ENCODE results near the gene LRRC75B. TPM values are rescaled to one million over a fixed set of nuclear protein-coding genes. Genes with fewer than 3 reads are reported as not detected.

The LRRC75B gene
- total RNA-seq, 1 experiment from 2014 or later = 7.9 TPM

DNA sequence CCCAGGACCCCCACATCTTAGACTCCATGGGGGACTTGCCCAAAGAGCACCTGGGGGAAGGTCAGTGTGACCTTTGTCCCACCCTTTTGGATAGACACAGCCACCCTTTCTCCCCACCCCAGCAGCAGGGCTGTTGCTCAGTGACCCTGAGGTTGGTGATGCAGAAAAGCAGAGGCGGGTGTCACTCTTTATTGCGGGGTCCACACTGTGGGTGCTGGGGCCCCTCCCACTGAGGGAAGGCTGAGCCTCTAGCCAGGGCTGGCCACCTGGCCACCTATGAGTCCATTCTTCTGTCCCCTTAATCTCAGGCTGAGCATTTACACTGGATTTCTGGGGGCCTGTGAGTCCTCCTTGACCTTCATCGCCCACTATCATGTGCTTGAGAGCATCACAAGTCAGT, 7.4 kb downstream of the LRRC75B start:
- ChIA-PET CTCF (no interaction called here), POLR2A (no interaction called here)

More for the DNA sequence above, 7.4 kb downstream of the LRRC75B start:
- no peak overlapping the region for H3K9ac ChIP-seq (ENCODE audit: low read length)
- H3K36me3 ChIP-seq (ENCODE audit: control insufficient read depth in 1 of 2, insufficient read depth in 2 of 2, low read length in 2 of 2) = no peaks in the 10 kb centered on the region
- TF ChIP-seq SIN3A (IDR thresholded peaks at IDR 0.05; ENCODE audit: low read depth) (no peak), JUND (IDR thresholded peaks at IDR 0.05) (no peak), ZNF274 (IDR thresholded peaks at IDR 0.05; ENCODE audit: low read depth, low read length) (no peak), CEBPB (IDR thresholded peaks at IDR 0.05; ENCODE audit: low read depth) (no peak), SRF (IDR thresholded peaks at IDR 0.05; ENCODE audit: low read depth) (no peak), YY1 (IDR thresholded peaks at IDR 0.05; ENCODE audit: extremely low read depth, insufficient replicate concordance, low read depth, low read length) (no peak), POLR2AphosphoS5 (IDR thresholded peaks at IDR 0.05; ENCODE audit: low read depth, low read length) (no peak), POLR2A (IDR thresholded peaks at IDR 0.05; ENCODE audit: borderline replicate concordance, extremely low read depth, insufficient read depth, insufficient read length) (no peak), ZFX (IDR thresholded peaks at IDR 0.05) (no peak)
- TF ChIP-seq, protein P1, sequence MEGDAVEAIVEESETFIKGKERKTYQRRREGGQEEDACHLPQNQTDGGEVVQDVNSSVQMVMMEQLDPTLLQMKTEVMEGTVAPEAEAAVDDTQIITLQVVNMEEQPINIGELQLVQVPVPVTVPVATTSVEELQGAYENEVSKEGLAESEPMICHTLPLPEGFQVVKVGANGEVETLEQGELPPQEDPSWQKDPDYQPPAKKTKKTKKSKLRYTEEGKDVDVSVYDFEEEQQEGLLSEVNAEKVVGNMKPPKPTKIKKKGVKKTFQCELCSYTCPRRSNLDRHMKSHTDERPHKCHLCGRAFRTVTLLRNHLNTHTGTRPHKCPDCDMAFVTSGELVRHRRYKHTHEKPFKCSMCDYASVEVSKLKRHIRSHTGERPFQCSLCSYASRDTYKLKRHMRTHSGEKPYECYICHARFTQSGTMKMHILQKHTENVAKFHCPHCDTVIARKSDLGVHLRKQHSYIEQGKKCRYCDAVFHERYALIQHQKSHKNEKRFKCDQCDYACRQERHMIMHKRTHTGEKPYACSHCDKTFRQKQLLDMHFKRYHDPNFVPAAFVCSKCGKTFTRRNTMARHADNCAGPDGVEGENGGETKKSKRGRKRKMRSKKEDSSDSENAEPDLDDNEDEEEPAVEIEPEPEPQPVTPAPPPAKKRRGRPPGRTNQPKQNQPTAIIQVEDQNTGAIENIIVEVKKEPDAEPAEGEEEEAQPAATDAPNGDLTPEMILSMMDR (IDR thresholded peaks at IDR 0.05 in 2 of 3, conservative IDR thresholded peaks at IDR 0.05 in 1 of 3; ENCODE audit: borderline replicate concordance in 1 of 3, insufficient read depth in 1 of 3, low read depth in 2 of 3, low read length in 2 of 3) = no peak
- TF ChIP-seq, protein P2, sequence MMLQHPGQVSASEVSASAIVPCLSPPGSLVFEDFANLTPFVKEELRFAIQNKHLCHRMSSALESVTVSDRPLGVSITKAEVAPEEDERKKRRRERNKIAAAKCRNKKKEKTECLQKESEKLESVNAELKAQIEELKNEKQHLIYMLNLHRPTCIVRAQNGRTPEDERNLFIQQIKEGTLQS (IDR thresholded peaks at IDR 0.05) = no peak
- TF ChIP-seq, protein P3, sequence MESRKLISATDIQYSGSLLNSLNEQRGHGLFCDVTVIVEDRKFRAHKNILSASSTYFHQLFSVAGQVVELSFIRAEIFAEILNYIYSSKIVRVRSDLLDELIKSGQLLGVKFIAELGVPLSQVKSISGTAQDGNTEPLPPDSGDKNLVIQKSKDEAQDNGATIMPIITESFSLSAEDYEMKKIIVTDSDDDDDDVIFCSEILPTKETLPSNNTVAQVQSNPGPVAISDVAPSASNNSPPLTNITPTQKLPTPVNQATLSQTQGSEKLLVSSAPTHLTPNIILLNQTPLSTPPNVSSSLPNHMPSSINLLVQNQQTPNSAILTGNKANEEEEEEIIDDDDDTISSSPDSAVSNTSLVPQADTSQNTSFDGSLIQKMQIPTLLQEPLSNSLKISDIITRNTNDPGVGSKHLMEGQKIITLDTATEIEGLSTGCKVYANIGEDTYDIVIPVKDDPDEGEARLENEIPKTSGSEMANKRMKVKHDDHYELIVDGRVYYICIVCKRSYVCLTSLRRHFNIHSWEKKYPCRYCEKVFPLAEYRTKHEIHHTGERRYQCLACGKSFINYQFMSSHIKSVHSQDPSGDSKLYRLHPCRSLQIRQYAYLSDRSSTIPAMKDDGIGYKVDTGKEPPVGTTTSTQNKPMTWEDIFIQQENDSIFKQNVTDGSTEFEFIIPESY (IDR thresholded peaks at IDR 0.05; ENCODE audit: extremely low read depth, insufficient replicate concordance, low read length) = no peak
- no peaks in the 10 kb centered on the region for H3K79me2 ChIP-seq (ENCODE audit: insufficient read depth, low read length)
- no peak overlapping the region for H3K27ac ChIP-seq (ENCODE audit: low read depth, low read length)
- no peaks in the 10 kb centered on the region for H3K4me1 ChIP-seq (ENCODE audit: control insufficient read depth in 1 of 2, insufficient read depth in 2 of 2, low read length in 2 of 2)
- BruUV-seq (replicated peaks) = no TSS peak
- no peak overlapping the region for H2AFZ ChIP-seq (ENCODE audit: low read depth, low read length, poor library complexity, severe bottlenecking)
- no peaks in the 10 kb centered on the region for H3K27me3 ChIP-seq (ENCODE audit: insufficient read depth, low read length)
- no peak overlapping the region for H3K4me2 ChIP-seq (ENCODE audit: low read length)
- H3K9me3 ChIP-seq (ENCODE audit: control insufficient read depth in 1 of 2, insufficient read depth in 1 of 2, low read depth in 1 of 2, low read length in 2 of 2) = no peaks in the 10 kb centered on the region
- DNase-seq (ENCODE audit: low read depth, low spot score) (no peak), ATAC-seq (no peak)
- H3K4me3 ChIP-seq (replicated peaks in 1 of 2; ENCODE audit: low read depth in 1 of 2, low read length in 2 of 2) = no peak overlapping the region
- RAD21 ChIA-PET (ENCODE audit: low non-redundant PET in 1 of 2, low total read pairs in 2 of 2, uncharacterized antibody in 2 of 2, unreplicated experiment in 2 of 2) = no interaction called here
- no peaks in the 10 kb centered on the region for H4K20me1 ChIP-seq (ENCODE audit: insufficient read depth)
- no peaks in the 10 kb centered on the region for H3K9me2 ChIP-seq (ENCODE audit: insufficient read depth)
- intact Hi-C loops (cut with micrococcal nuclease) = no loop called here
